GM18520 (cell line): ENCODE data around the gene MYL3.

Source experiments
- ATAC-seq: cut with Tn5 transposase; IDR thresholded peaks from one replicate; pipeline ENCODE4 v1.9.1; 2021; ENCODE audit not compliant: unreplicated experiment

MYL3 gene

GRCh38 chr3:46851364-46852333 lies 11.6 kb downstream of the MYL3 start:
- ATAC-seq: no peak

- ATAC-seq: no peak
Measured at GRCh38 chr3:46850468-46850779, 12.8 kb downstream of the MYL3 start.

- no peak for ATAC-seq
Measured at GRCh38 chr3:46849686-46850467, 13.4 kb downstream of the MYL3 start.

GRCh38 chr3:46849045-46849631 lies 14.1 kb downstream of the MYL3 start:
- ATAC-seq: no peak

- ATAC-seq: no peak
Measured at GRCh38 chr3:46848271-46849044, 14.8 kb downstream of the MYL3 start.

GRCh38 chr3:46847744-46848143 lies 15.5 kb downstream of the MYL3 start:
- ATAC-seq: no peak

GRCh38 chr3:46846624-46847542 lies 16.4 kb downstream of the MYL3 start:
- ATAC-seq: no peak

GRCh38 chr3:46845860-46846623 lies 17.2 kb downstream of the MYL3 start:
- no peak for ATAC-seq

GRCh38 chr3:46845397-46845859 lies 17.8 kb downstream of the MYL3 start:
- ATAC-seq: no peak

- ATAC-seq: no peak
Measured at GRCh38 chr3:46844881-46845312, 18.3 kb downstream of the MYL3 start.

- ATAC-seq: no peak
Measured at GRCh38 chr3:46844397-46844796, 18.8 kb downstream of the MYL3 start.

- no peak for ATAC-seq
Measured at GRCh38 chr3:46843508-46843907, 19.7 kb downstream of the MYL3 start.

- ATAC-seq: no peak
Measured at GRCh38 chr3:46840491-46840890, 22.8 kb downstream of the MYL3 start.

GRCh38 chr3:46838301-46838700 lies 24.9 kb downstream of the MYL3 start:
- no peak for ATAC-seq

GRCh38 chr3:46835491-46835890 lies 27.8 kb downstream of the MYL3 start:
- no peak for ATAC-seq

- ATAC-seq: no peak
Measured at GRCh38 chr3:46835054-46835453, 28.2 kb downstream of the MYL3 start.

GRCh38 chr3:46833346-46834300 lies 29.6 kb downstream of the MYL3 start:
- ATAC-seq: no peak

GRCh38 chr3:46831841-46832240 lies 31.4 kb downstream of the MYL3 start:
- no peak for ATAC-seq
